CD4-positive, CD25-positive, alpha-beta regulatory T cell (primary cell): ENCODE data around the gene RTTN. TPM values are rescaled to one million over a fixed set of nuclear protein-coding genes. Genes with fewer than 3 reads are reported as not detected.
"Not testable (repeated sequence)": the region's sequence is repeated elsewhere in the genome, so short reads cannot be mapped to it uniquely, and the experiment has no call there.

Experiments
- ATAC-seq, 2 donors: fragments of 150-1000 bp; cut with Tn5 transposase; one replicate each; pipeline ENCODE4 v1.10.0; 2021; ENCODE audit warnings: low read depth in 2 of 2, moderate number of reproducible peaks in 2 of 2, moderate library complexity in 1 of 2
- DNase-seq, 3 donors: peaks; one replicate each; pipeline versions ENCODE4 v3.0.0 to v3.0.0-alpha.2; 2012 to 2022; ENCODE audit warnings: mixed read lengths in 1 of 3
- H3K27ac ChIP-seq: one replicate; pipeline ENCODE4 v1.7.0; 2013; ENCODE audit warnings: mild to moderate bottlenecking, low read length; ENCODE audit not compliant: insufficient read depth, poor library complexity, severe bottlenecking
- H3K27me3 ChIP-seq: one replicate; pipeline ENCODE4 v1.7.0; 2013; ENCODE audit warnings: low read length; ENCODE audit not compliant: control insufficient read depth, insufficient read depth
- H3K36me3 ChIP-seq: one replicate; pipeline ENCODE4 v1.7.0; 2013; ENCODE audit warnings: mild to moderate bottlenecking, low read length, moderate library complexity; ENCODE audit not compliant: control insufficient read depth, insufficient read depth
- H3K4me1 ChIP-seq: 2 replicates; pipeline ENCODE4 v1.7.0; 2013; ENCODE audit warnings: mild to moderate bottlenecking, low read length; ENCODE audit not compliant: insufficient read depth, control insufficient read depth, poor library complexity, severe bottlenecking
- H3K4me3 ChIP-seq: one replicate; pipeline ENCODE4 v1.7.0; 2013; ENCODE audit warnings: low read depth, mild to moderate bottlenecking, low read length, moderate library complexity
- H3K9me3 ChIP-seq, 2 experiments: 1 replicate in 1 of 2; 2 replicates in 1 of 2; pipeline ENCODE4 v1.7.0; 2013; ENCODE audit warnings: low read length in 2 of 2, mild to moderate bottlenecking in 1 of 2, moderate library complexity in 1 of 2; ENCODE audit not compliant: control insufficient read depth in 2 of 2
- H3K27ac Mint-ChIP-seq, 3 donors: one replicate each; pipeline ENCODE4 v1.8.0; 2020 to 2022; ENCODE audit warnings: mild to moderate bottlenecking in 3 of 3, mixed read lengths in 3 of 3, moderate library complexity in 2 of 3
- H3K27me3 Mint-ChIP-seq: one replicate; pipeline ENCODE4 v1.8.0; 2022; ENCODE audit warnings: mild to moderate bottlenecking, mixed read lengths
- H3K36me3 Mint-ChIP-seq: one replicate; pipeline ENCODE4 v1.8.0; 2020; ENCODE audit warnings: mixed read lengths
- H3K4me1 Mint-ChIP-seq, 4 donors: one replicate each; pipeline ENCODE4 v1.8.0; 2020 to 2022; ENCODE audit warnings: mixed read lengths in 4 of 4, mild to moderate bottlenecking in 1 of 4
- H3K4me3 Mint-ChIP-seq, 4 donors: one replicate each; pipeline ENCODE4 v1.8.0; 2020 to 2022; ENCODE audit warnings: mild to moderate bottlenecking in 4 of 4, mixed read lengths in 4 of 4, moderate library complexity in 3 of 4
- H3K9me3 Mint-ChIP-seq, 7 donors: one replicate each; pipeline ENCODE4 v1.8.0; 2020 to 2022; ENCODE audit warnings: mixed read lengths in 7 of 7, mild to moderate bottlenecking in 3 of 7, moderate library complexity in 2 of 7
- polyA plus RNA-seq, 4 donors: library from polyadenylated mRNA; unstranded; fragments of 300-500 nt; fragmentation: Illumina TruSeq; gene quantifications; one replicate each; pipeline ENCODE4 v1.2.3, GENCODE V29; 2021
- total RNA-seq: library from RNA; stranded (reverse); gene quantifications from one replicate; pipeline ENCODE4 v1.2.3, GENCODE V29; 2022

The RTTN gene
- total and polyA plus RNA-seq, 5 donors from 2014 or later = 3.2 to 36.4 (median 4.8) TPM

- Mint-ChIP-seq H3K27ac (peak overlapping the region in 2 of 3 donors; percentile 65 to 84), H3K9me3 (peaks cover 0 to 22% (median 5%) of the 10 kb centered on the region in 7 donors)
- no peaks in the 10 kb centered on the region for H3K4me1 ChIP-seq
These were observed 226.5 kb downstream of the RTTN start for GRCh38 chr18:69978732-69979715.

GRCh38 chr18:69975294-69975693 is 230.2 kb downstream of the RTTN start:
- Mint-ChIP-seq H3K9me3 (peaks cover 0 to 28% (median 13%) of the 10 kb centered on the region in 7 donors), H3K36me3 (peaks cover 19% of the 10 kb centered on the region)
- not testable (repeated sequence) for H3K36me3 ChIP-seq, ATAC-seq, H3K27ac ChIP-seq, H3K4me3 ChIP-seq, H3K4me1 ChIP-seq, H3K27me3 ChIP-seq, H3K4me1 Mint-ChIP-seq, H3K27me3 Mint-ChIP-seq, H3K4me3 Mint-ChIP-seq, H3K27ac Mint-ChIP-seq, DNase-seq
- H3K9me3 ChIP-seq = peaks cover 0 to 13% of the 10 kb centered on the region in 2 experiments

More at GRCh38 chr18:69978732-69979715, 226.5 kb downstream of the RTTN start:
- H3K27me3 Mint-ChIP-seq = no peaks in the 10 kb centered on the region
- Histone ChIP-seq H3K9me3 (peaks cover 0 to 13% of the 10 kb centered on the region in 2 experiments), H3K27ac (no peak overlapping the region), H3K27me3 (no peaks in the 10 kb centered on the region), H3K4me3 (no peak overlapping the region), H3K36me3 (no peaks in the 10 kb centered on the region)
- DNase-seq (no peak), ATAC-seq (no peak)
- peaks cover 7 to 26% (median 18%) of the 10 kb centered on the region in 4 donors for H3K4me1 Mint-ChIP-seq
- peaks cover 14% of the 10 kb centered on the region for H3K36me3 Mint-ChIP-seq
- no peak overlapping the region for H3K4me3 Mint-ChIP-seq

- Histone ChIP-seq H3K4me3 (no peak overlapping the region), H3K9me3 (peaks cover 0 to 13% of the 10 kb centered on the region in 2 experiments), H3K36me3 (no peaks in the 10 kb centered on the region), H3K27me3 (no peaks in the 10 kb centered on the region), H3K27ac (no peak overlapping the region), H3K4me1 (no peaks in the 10 kb centered on the region)
- DNase-seq (no peak), ATAC-seq (no peak)
- Mint-ChIP-seq H3K9me3 (peaks cover 0 to 28% (median 13%) of the 10 kb centered on the region in 7 donors), H3K27me3 (no peaks in the 10 kb centered on the region), H3K4me3 (no peak overlapping the region), H3K4me1 (peaks cover 0 to 4% (median 2%) of the 10 kb centered on the region in 4 donors), H3K36me3 (peaks cover 18% of the 10 kb centered on the region), H3K27ac (no peak overlapping the region)
These were observed 231.1 kb downstream of the RTTN start for GRCh38 chr18:69974365-69974764.

- Histone ChIP-seq H3K4me3 (no peak overlapping the region), H3K36me3 (no peaks in the 10 kb centered on the region), H3K9me3 (no peaks in the 10 kb centered on the region), H3K27me3 (no peaks in the 10 kb centered on the region), H3K4me1 (peaks cover 12% of the 10 kb centered on the region), H3K27ac (no peak overlapping the region)
- Mint-ChIP-seq H3K27ac (peak overlapping the region in 1 of 3 donors; percentile 48), H3K9me3 (peaks cover 0 to 8% (median 5%) of the 10 kb centered on the region in 7 donors), H3K4me3 (no peak overlapping the region), H3K27me3 (no peaks in the 10 kb centered on the region), H3K36me3 (peaks cover 5% of the 10 kb centered on the region), H3K4me1 (peaks cover 4 to 37% (median 14%) of the 10 kb centered on the region in 4 donors)
- no peak for DNase-seq
- no peak for ATAC-seq
These were observed 236.0 kb downstream of the RTTN start for GRCh38 chr18:69969491-69969890.

GRCh38 chr18:69968039-69968438 is 237.4 kb downstream of the RTTN start:
- peaks cover 5% of the 10 kb centered on the region for H3K36me3 Mint-ChIP-seq
- H3K4me1 Mint-ChIP-seq = peaks cover 4 to 37% (median 14%) of the 10 kb centered on the region in 4 donors
- H3K4me3 Mint-ChIP-seq = peak overlapping the region in 2 of 4 donors; percentile 41

GRCh38 chr18:69963196-69963595 is 242.3 kb downstream of the RTTN start:
- no peaks in the 10 kb centered on the region for H3K36me3 Mint-ChIP-seq
- no peak overlapping the region for H3K4me3 Mint-ChIP-seq
- DNase-seq (no peak), ATAC-seq (no peak)
- Histone ChIP-seq H3K9me3 (no peaks in the 10 kb centered on the region), H3K36me3 (no peaks in the 10 kb centered on the region), H3K27me3 (no peaks in the 10 kb centered on the region), H3K27ac (no peak overlapping the region), H3K4me3 (no peak overlapping the region), H3K4me1 (peaks cover 22% of the 10 kb centered on the region)
- peaks cover 14 to 29% (median 21%) of the 10 kb centered on the region in 4 donors for H3K4me1 Mint-ChIP-seq
- peaks cover 5% of the 10 kb centered on the region for H3K27me3 Mint-ChIP-seq
- H3K27ac Mint-ChIP-seq = no peak overlapping the region
- H3K9me3 Mint-ChIP-seq = peaks cover 0 to 3% (median 0%) of the 10 kb centered on the region in 7 donors

More at GRCh38 chr18:69968039-69968438, 237.4 kb downstream of the RTTN start:
- no peaks in the 10 kb centered on the region for H3K27me3 ChIP-seq
- Mint-ChIP-seq H3K27ac (peak overlapping the region in 2 of 3 donors; percentile 48 to 85), H3K27me3 (peaks cover 5% of the 10 kb centered on the region), H3K9me3 (peaks cover 0 to 7% (median 4%) of the 10 kb centered on the region in 7 donors)
- H3K4me1 ChIP-seq = peaks cover 12% of the 10 kb centered on the region
- no peak overlapping the region for H3K4me3 ChIP-seq
- DNase-seq = peak in 2 of 3 donors; percentile 40 to 74
- ATAC-seq = peak; percentile 82 to 92
- peak overlapping the region; percentile 14 for H3K27ac ChIP-seq
- H3K36me3 ChIP-seq = no peaks in the 10 kb centered on the region
- no peaks in the 10 kb centered on the region for H3K9me3 ChIP-seq

GRCh38 chr18:69961718-69962117 is 243.8 kb downstream of the RTTN start:
- H3K27me3 Mint-ChIP-seq = peaks cover 5% of the 10 kb centered on the region
- Histone ChIP-seq H3K36me3 (no peaks in the 10 kb centered on the region), H3K9me3 (no peaks in the 10 kb centered on the region), H3K27me3 (no peaks in the 10 kb centered on the region), H3K4me1 (peaks cover 25% of the 10 kb centered on the region), H3K4me3 (no peak overlapping the region), H3K27ac (no peak overlapping the region)
- no peaks in the 10 kb centered on the region for H3K36me3 Mint-ChIP-seq
- H3K27ac Mint-ChIP-seq = no peak overlapping the region
- ATAC-seq (no peak), DNase-seq (no peak)
- no peak overlapping the region for H3K4me3 Mint-ChIP-seq
- peaks cover 0 to 3% (median 0%) of the 10 kb centered on the region in 7 donors for H3K9me3 Mint-ChIP-seq
- peaks cover 15 to 21% (median 19%) of the 10 kb centered on the region in 4 donors for H3K4me1 Mint-ChIP-seq
